Peyer's patch (tissue), 4 donors: ENCODE results near the gene PNPLA8.

ENCODE experiments used
- CTCF ChIP-seq, 6 experiments: fragments of 450-650 bp in 4 of 6; fragments of 200-600 bp in 2 of 6; sonication (generic) in 1 of 6; IDR thresholded peaks; one replicate each; pipeline ENCODE4 v1.5.1; 2017 to 2019; ENCODE audit warnings: antibody characterized with exemption in 6 of 6, mild to moderate bottlenecking in 3 of 6, moderate library complexity in 1 of 6
- POLR2A ChIP-seq, 2 donors: fragments of 450-650 bp; IDR thresholded peaks; one replicate each; pipeline ENCODE4 v1.5.1; 2017; ENCODE audit warnings: antibody characterized with exemption in 2 of 2, mild to moderate bottlenecking in 2 of 2, moderate library complexity in 2 of 2

- TF ChIP-seq CTCF (IDR thresholded peaks at IDR 0.05) (peak; percentile 70 to 85 (median 84)), POLR2A (IDR thresholded peaks at IDR 0.05) (no peak)
Observed at GRCh38 chr7:108497082-108497725, 28.7 kb downstream of the PNPLA8 start.
